Osteocyte (in vitro differentiated cells): ENCODE data around the gene C2CD4C. TPM values are rescaled to one million over a fixed set of nuclear protein-coding genes. Genes with fewer than 3 reads are reported as not detected.
"Not testable (repeated sequence)": the region's sequence is repeated elsewhere in the genome, so short reads cannot be mapped to it uniquely, and the experiment has no call there.

Source experiments
- DNase-seq: peaks from one replicate; pipeline ENCODE4 v3.0.0; 2021; ENCODE audit warnings: mixed read lengths; ENCODE audit not compliant: unreplicated experiment; ENCODE audit errors: extremely low spot score
- H3K27ac Mint-ChIP-seq: one replicate; pipeline ENCODE4 v1.8.0; 2021; ENCODE audit warnings: mild to moderate bottlenecking, mixed read lengths; ENCODE audit not compliant: unreplicated experiment
- H3K27me3 Mint-ChIP-seq: one replicate; pipeline ENCODE4 v1.8.0; 2021; ENCODE audit warnings: mixed read lengths; ENCODE audit not compliant: unreplicated experiment
- H3K36me3 Mint-ChIP-seq: one replicate; pipeline ENCODE4 v1.8.0; 2021; ENCODE audit warnings: mixed read lengths; ENCODE audit not compliant: unreplicated experiment
- H3K4me1 Mint-ChIP-seq: one replicate; pipeline ENCODE4 v1.8.0; 2021; ENCODE audit warnings: mixed read lengths; ENCODE audit not compliant: unreplicated experiment
- H3K4me3 Mint-ChIP-seq: one replicate; pipeline ENCODE4 v1.8.0; 2021; ENCODE audit warnings: mild to moderate bottlenecking, moderate library complexity, mixed read lengths; ENCODE audit not compliant: unreplicated experiment
- H3K9me3 Mint-ChIP-seq: one replicate; pipeline ENCODE4 v1.8.0; 2021; ENCODE audit warnings: mixed read lengths; ENCODE audit not compliant: unreplicated experiment
- CTCF ChIP-seq: fragments of 200-600 bp; sonication (generic); IDR thresholded peaks from 2 replicates; pipeline ENCODE4 v1.5.0; 2021; ENCODE audit warnings: antibody characterized with exemption, mild to moderate bottlenecking, moderate library complexity
- total RNA-seq: library from RNA; stranded (reverse); gene quantifications from 2 replicates; pipeline ENCODE4 v1.2.1, GENCODE V29; 2021

The C2CD4C gene
- total RNA-seq, 1 donor from 2014 or later: 1.2 TPM

GRCh38 chr19:455851-456546 lies 47.1 kb upstream of the C2CD4C start:
- TF ChIP-seq CTCF: no peak

GRCh38 chr19:455031-455705 lies 46.2 kb upstream of the C2CD4C start:
- H3K27me3 Mint-ChIP-seq: no peaks in the 10 kb centered on the region
- TF ChIP-seq CTCF: no peak
- no peak for DNase-seq
- peaks cover 5% of the 10 kb centered on the region for H3K4me1 Mint-ChIP-seq
- no peak overlapping the region for H3K4me3 Mint-ChIP-seq
- no peak overlapping the region for H3K27ac Mint-ChIP-seq
- peaks cover 10% of the 10 kb centered on the region for H3K36me3 Mint-ChIP-seq
- H3K9me3 Mint-ChIP-seq: no peaks in the 10 kb centered on the region

More at GRCh38 chr19:455851-456546, 47.1 kb upstream of the C2CD4C start:
- Mint-ChIP-seq H3K9me3 (no peaks in the 10 kb centered on the region), H3K4me1 (peaks cover 5% of the 10 kb centered on the region), H3K36me3 (peaks cover 10% of the 10 kb centered on the region), H3K27me3 (no peaks in the 10 kb centered on the region), H3K27ac (no peak overlapping the region), H3K4me3 (no peak overlapping the region)
- no peak for DNase-seq

- DNase-seq: no peak
- Mint-ChIP-seq H3K27me3 (no peaks in the 10 kb centered on the region), H3K27ac (no peak overlapping the region), H3K9me3 (no peaks in the 10 kb centered on the region), H3K4me3 (no peak overlapping the region), H3K4me1 (no peaks in the 10 kb centered on the region), H3K36me3 (peaks cover 10% of the 10 kb centered on the region)
- TF ChIP-seq CTCF: no peak
Observed at GRCh38 chr19:453606-454005, 44.7 kb upstream of the C2CD4C start.

- no peak overlapping the region for H3K4me3 Mint-ChIP-seq
- H3K27ac Mint-ChIP-seq: no peak overlapping the region
- no peak for TF ChIP-seq CTCF
- no peaks in the 10 kb centered on the region for H3K9me3 Mint-ChIP-seq
- no peak for DNase-seq
- peaks cover 10% of the 10 kb centered on the region for H3K36me3 Mint-ChIP-seq
- no peaks in the 10 kb centered on the region for H3K27me3 Mint-ChIP-seq
- H3K4me1 Mint-ChIP-seq: peaks cover 3% of the 10 kb centered on the region
Observed at GRCh38 chr19:452829-453228, 43.9 kb upstream of the C2CD4C start.

GRCh38 chr19:450912-451481 lies 42.0 kb upstream of the C2CD4C start:
- H3K27me3 Mint-ChIP-seq, DNase-seq, H3K27ac Mint-ChIP-seq, H3K4me3 Mint-ChIP-seq, H3K4me1 Mint-ChIP-seq, H3K9me3 Mint-ChIP-seq: not testable (repeated sequence)
- H3K36me3 Mint-ChIP-seq: peaks cover 16% of the 10 kb centered on the region
